Measurements from ENCODE around the gene OR6F1. TPM values are rescaled to one million over a fixed set of nuclear protein-coding genes. Genes with fewer than 3 reads are reported as not detected.
"Not testable (repeated sequence)": the region's sequence is repeated elsewhere in the genome, so short reads cannot be mapped to it uniquely, and the experiment has no call there.

The OR6F1 gene
- not detected for total RNA-seq

DNA sequence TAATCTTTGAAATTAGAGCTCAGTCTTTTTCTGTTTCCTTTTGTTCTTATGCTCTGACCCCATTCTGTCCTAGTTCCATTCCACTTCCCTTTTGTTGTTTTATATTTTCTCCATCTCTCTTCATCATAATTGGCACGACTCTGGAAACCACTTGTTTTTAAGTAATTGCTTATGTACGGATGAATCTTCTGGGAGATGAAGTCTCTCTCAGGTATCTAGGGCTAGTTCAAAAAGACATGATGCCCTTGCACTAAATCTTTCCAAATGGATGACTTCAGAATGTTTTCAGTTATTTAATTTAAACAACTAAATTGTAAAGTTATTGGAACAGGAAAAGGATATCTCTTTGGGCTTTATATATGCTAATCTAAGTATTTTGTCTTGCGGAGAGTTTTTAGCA, at the start of gene OR6F1:
TSS of gene OR6F1 (minus strand) at position 101 of the 400 bp plus-strand sequence. CDS start 3,891 bp downstream, outside the sequence.
- no peak for ATAC-seq

DNA sequence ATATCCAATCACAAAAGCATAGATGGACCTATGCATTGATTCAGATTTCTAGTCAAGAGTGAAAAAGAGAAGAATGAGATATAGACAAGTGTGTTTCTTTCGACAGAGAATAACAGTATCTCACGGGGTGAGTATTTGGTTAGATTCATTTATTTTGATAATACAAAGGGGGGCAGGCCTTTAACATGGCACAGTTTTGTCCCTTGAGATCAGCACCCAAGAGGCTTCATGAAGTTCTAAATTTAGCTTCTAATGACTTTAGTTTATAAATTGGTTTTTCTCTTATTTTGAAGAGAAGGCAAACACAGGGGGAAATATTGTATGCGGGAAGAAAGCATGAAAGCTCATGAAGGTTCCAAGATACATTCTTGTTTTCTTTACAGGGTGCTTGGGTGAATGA, 44.0 kb upstream of the OR6F1 start, which contains the start of gene OR1C1:
TSS of gene OR1C1 (minus strand) at position 101 of the 400 bp plus-strand sequence. CDS start 2,150 bp downstream, outside the sequence.
- ATAC-seq = no peak

DNA sequence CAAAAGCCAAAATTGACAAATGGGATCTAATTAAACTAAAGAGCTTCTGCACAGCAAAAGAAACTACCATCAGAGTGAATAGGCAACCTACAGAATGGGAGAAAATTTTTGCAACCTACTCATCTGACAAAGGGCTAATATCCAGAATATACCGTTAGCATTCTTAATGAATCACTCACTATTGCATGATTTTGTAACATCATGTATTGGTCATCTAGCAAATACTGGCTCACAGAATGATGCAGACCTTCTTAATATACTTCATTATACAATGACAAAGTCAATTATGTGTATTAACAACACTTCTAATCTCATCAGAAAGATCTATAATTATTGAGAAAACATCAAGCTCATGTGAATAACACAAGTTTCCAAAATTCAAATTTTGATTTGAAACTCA, 37.9 kb upstream of the OR6F1 start:
- ATAC-seq = not testable (repeated sequence)

DNA sequence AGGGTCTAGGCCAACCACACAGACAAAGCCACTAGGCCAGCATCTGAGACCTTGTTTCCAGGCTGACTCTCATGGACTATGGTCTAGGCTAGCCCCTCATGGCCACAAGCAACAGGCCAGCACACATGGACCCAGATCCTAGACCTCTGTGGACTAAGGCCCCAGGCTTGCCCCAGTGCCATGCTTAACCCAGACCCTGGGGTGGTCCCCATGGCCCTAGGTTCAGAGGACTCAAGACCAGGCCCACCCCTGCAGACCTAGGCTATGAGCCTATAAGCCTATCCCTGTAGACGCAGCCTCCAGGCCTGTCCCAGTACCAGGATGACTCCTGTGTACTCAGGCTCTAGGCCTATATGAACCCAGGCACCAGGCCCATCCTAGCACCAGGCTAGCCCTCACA, 33.4 kb upstream of the OR6F1 start:
- no peak for ATAC-seq

DNA sequence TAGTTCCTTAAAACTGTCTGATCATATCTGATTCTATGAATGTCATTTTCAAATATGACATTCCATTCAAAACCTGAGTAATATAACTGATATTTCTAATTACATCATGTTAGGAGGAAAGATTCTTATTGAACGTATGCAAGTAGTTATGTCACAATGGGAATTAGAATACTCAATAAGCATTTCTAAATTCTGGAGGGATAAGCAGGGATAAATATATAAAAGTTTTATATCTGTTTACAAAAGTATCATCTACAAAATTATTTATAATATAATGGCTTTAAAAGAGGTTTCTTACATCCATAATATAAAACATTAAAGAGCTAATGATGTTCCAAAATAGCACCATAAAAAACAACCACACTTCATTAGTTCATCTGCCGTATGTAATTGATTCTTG, 31.6 kb upstream of the OR6F1 start, which contains the start of gene OR14A2:
TSS of gene OR14A2 (minus strand) at position 101 of the 400 bp plus-strand sequence.
- no peak for ATAC-seq

DNA sequence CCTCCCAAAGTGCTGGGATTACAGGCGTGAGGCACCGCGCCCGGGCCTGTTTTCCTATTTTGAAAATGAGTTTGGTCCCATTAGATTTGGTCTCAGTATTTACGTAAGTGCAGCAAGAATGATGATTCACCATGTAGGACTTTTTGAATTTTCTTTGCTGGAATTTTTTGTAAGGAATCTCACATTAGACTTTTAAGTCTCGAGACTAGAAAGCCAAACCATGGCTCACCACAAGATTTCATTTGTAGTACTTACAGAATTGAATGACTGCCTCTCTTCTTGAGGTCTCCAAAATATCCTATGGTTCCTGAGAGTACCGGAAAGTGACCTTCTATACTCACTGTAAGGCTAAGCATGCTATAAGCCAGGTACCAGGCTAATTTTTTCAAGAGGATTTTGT, 31.2 kb upstream of the OR6F1 start:
- no peak for ATAC-seq

DNA sequence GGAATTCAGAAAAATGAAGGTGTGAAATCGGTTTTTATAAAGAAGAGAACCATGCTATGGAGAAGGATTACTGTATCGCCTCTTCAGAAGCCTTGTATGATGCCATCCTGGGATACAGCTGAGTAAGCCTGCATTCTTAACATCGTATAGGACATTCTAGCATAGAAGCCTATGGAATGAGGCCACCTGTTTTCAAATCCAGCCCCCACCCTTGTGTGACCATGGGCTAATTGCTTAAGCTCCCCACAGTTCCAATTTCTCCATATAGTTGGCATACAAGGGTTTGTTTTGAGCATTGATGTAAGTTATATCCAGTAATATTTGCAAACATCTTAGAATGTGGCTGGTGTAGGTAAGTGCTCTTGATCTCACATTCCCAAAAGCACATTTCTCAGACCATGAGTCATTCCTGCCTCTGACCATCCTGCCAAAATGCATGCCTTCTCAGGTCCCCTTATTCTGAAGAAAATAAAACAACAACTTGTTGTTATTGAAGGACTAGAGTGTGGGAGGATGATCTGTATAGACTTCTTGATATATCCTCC, 30.0 kb upstream of the OR6F1 start:
- ATAC-seq = no peak

DNA sequence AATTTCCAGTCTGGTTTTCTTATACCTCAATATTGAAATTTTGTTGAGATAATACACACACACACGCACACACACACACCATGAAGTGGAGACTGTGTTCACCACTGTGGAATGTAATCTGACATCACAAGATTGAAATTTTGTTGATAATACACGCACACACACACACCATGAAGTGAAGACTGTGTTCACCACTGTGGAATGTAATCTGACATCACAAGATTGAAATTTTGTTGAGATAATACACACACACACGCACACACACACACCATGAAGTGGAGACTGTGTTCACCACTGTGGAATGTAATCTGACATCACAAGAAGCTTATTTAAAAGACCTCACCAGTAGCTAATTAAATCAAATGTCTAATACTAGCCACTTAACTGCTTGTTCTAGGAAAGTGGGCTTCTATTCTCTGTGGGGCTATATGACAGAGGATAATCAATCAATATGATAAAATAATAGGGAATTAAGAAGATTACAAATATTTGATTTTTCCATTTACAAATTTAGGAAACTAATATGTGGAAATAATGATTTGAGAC, 25.8 kb upstream of the OR6F1 start:
- not testable (repeated sequence) for ATAC-seq

DNA sequence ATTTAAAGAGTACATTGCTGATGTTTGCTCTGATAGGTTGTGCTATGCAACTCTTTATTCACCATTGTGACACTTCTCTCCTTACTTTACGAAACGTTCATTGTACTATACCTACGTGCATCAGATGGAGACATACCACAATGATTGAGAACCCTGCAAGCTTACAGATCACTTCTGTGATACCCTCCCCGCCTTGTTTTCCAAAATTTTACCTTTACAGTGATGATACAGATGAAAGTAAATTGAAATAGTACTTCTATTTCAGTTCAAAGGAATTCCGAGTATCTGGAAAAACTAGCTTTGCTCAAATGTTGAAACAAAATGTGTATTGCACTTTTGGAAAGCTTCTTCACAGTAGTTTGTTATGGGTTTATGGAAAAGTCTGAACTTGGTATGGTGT, 25.3 kb upstream of the OR6F1 start:
- no peak for ATAC-seq

DNA sequence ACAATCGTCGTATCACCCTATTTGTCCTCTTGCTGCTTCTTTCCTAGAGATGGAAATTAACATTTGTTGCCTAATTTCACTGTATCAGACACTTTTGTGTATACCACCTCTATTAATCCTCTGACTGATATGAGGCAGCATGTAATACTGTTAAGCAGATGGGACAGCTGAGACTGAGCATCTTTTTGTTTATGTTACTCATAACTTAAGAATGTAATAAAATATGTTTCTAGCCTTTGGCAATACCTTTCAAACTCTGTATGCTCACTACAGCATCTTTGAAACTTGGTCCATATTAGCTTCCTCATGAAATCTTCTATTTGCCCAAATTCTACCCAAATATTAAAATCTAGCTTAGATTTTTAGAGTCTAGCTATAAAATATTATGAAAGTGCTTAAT, 24.3 kb upstream of the OR6F1 start:
- ATAC-seq = no peak

DNA sequence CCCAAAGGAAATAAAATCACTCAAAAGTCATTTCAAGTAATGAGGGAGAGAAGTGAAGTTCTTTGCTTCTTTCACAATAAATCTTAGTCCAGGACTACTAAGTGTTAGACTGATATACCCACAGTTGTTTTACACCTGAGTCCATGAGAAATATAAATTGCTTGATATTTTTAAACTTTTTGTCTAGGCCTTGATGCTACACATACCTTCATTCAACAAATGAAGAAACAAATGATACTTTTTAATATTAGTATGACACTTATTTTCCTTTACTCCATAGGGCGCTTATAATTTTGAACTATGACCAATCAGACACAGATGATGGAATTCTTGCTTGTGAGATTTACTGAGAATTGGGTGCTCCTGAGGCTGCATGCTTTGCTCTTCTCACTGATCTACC, 21.9 kb upstream of the OR6F1 start, which contains the start of gene OR14K1:
TSS of gene OR14K1 (plus strand) at position 301 of the 400 bp plus-strand sequence. CDS start at position 301, 0 bp downstream.
- ATAC-seq = no peak

DNA sequence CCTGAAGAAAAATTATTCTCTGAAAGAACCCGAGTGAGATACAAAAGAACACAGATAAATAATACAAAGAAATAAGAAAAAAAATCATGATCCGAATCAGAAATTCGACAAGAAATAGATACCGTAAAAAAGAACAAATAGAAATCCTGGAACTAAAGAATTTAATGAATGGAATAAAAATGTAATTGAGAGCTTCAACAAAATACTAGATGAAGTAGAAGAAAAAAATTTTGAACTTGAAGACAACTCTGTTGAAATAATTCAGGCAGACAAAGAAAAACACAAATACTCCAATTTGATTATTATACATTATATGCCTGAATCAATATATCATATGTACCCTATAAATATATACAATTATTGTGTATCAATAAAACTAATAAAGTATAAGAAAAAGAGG, 4.8 kb upstream of the OR6F1 start:
- ATAC-seq = no peak

DNA sequence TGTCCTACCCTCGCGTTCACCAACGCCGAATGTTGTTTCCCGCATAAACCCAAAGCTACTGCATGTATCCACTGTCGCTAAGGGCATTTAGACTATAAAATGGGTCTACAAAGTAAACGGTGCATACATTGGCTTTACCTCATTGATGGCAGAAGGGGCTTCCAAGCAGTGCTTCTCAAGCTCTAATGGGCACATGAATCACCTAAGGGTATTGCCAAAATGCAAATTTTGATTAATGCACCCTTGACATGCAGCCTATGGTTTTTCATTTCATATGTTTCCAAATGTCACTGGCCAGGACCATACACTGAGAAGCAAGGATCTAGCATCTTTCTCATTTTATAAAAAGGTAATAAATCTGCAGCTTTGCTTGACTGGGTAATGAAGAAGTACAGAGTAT, 2.7 kb downstream of the OR6F1 start:
- no peak for ATAC-seq

DNA sequence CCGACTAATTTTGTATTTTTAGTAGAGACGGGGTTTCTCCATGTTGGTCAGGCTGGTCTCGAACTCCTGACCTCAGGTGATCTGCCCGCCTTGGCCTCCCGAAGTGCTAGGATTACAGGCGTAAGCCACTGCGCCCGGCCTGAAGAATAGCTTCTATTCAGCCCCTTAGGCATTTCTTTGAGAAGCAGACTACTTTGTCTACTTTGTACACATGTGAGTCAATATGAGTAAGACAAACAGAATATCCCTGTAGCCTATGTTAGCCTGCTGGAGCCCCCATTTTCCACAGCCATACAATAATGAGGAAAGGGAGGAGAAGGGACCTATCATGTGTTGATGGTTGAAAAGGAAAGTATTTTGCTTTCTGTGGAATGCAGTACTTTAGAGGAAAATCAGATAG, 5.8 kb downstream of the OR6F1 start:
- ATAC-seq = not testable (repeated sequence)

DNA sequence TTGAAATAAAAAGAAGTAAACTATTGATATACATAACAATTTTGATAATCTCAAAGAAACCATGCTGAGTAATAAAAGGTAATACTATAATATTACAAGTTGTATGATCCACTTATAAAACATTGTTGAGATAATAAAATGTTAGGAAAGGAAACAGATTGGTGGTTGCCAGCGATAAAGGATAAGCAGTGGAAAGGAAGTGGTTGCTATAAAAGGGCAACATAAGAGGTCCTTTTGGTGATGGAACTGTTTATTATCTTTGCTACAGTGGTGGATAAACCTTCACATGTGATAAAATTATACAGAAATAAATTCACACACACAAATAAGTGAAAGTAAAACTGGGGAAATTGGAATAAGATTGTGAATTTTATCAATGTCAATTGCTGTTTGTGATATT, 15.1 kb downstream of the OR6F1 start:
- no peak for ATAC-seq

DNA sequence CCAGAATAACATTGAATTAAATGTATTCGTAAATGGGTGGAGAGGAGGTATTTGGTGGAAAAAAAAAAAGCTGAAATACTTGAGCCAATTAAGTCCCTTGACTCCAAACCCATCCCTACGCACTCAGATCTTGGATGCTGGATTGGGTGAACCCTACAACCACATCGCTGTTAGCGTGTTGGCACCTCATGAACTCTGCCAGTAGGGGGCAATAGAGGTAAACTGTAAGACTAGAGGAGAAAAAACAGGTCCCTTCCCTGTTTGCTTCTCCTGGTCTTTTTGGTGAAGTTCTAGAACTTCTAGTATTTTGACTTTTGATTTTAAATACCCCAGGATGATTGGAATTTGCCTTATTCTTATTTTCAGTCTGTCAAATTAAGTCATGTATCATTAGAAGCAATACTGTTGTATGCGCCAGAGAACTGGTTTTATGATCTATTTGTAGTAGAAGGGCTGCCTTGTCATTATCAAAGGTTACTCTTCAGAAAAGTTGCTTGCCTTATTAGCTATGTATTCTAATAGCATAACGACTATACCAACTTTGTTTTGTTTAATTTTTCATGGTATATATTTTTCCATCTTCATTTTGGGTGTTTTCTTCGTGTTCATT, 35.1 kb downstream of the OR6F1 start:
- ATAC-seq = no peak

DNA sequence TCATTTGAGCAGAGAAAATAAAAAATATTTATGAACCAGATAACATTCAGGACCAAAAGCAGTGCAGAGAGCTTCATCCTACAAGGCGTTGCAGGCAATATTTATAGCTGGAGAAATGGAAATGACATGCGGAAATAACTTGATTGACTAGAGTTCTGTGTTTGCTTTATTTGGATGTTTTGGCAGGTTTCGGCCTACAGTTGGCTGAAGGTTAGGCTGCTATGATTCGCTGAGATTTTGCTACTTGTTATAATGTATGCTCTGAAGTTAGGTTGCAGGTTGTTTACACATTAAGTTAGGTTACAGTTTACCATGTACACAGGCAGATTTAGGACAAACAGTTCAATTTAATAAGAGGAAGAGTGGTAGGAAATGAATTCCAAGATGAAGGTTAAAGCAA, 36.3 kb downstream of the OR6F1 start:
- no peak for ATAC-seq

DNA sequence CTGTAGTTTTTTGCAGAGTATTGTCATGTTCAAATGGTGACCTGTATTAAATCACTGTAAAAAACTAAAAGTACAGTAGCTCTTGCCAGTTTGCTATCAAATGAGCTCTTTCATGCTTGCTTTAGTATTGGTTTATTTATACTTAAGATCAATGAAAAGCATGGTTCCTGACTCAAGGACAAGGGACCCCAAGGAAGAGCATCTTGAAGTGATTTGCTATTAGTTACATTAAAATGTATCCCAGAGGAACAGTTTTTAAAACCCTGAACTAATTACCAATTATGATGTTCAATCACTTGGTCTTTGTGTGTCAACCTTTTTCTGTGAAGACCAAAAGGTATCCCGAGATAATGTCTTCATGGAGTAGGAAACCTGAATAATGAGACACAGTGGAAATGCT, 36.8 kb downstream of the OR6F1 start, which contains the start of gene OR13G1:
TSS of gene OR13G1 (minus strand) at position 101 of the 400 bp plus-strand sequence. CDS start 6,698 bp downstream, outside the sequence.
- ATAC-seq = no peak

DNA sequence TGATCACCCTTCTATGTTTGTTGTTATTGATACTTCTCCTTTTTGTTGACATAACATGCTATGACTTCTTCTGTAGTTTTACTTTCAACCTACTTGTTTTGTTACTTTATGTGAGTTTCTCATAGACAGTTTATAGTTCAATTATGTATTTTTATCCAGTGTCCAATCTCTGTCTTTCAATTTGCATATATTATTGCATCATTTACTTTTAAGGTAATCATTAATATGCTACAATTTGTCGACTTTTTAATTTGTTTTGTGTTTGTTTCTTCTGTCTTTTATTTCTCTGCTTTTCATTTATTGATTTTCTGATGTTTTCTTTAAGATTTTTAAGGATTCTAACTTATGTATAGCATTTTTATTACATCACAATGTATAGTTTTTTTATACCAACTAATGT, 47.2 kb downstream of the OR6F1 start:
- no peak for ATAC-seq

Other genes starting within 250 kb of the OR6F1 start
- gene OR2C3, start 180.2 kb downstream of the OR6F1 start, total RNA-seq = not detected
- not detected for gene GCSAML, start 167.5 kb downstream of the OR6F1 start, total RNA-seq
- gene OR2G2, start 128.3 kb downstream of the OR6F1 start, total RNA-seq = not detected
- not detected for gene OR2G3, start 111.1 kb downstream of the OR6F1 start, total RNA-seq
- gene OR13G1, start 36.9 kb downstream of the OR6F1 start, total RNA-seq = not detected
- gene OR14K1, start 22.0 kb upstream of the OR6F1 start, total RNA-seq = not detected
- gene OR14A2, start 31.5 kb upstream of the OR6F1 start, total RNA-seq = not detected
- gene OR1C1, start 43.9 kb upstream of the OR6F1 start, total RNA-seq = not detected
- not detected for gene OR14A16, start 107.5 kb upstream of the OR6F1 start, total RNA-seq
- not detected for gene OR11L1, start 125.2 kb upstream of the OR6F1 start, total RNA-seq
- 0.20 TPM for gene TRIM58, start 140.5 kb upstream of the OR6F1 start, total RNA-seq
- gene OR2W3, start 178.9 kb upstream of the OR6F1 start, total RNA-seq = not detected
- not detected for gene OR2T8, start 203.6 kb upstream of the OR6F1 start, total RNA-seq
- not detected for gene OR2AJ1, start 208.2 kb upstream of the OR6F1 start, total RNA-seq
- not detected for gene OR2L8, start 232.2 kb upstream of the OR6F1 start, total RNA-seq
- not detected for gene OR2AK2, start 248.6 kb upstream of the OR6F1 start, total RNA-seq